NT2/D1 (cell line): ENCODE data around the gene MST1.

Experiments
- DNase-seq: peaks from one replicate; pipeline ENCODE4 v3.0.0-alpha.2; 2011; ENCODE audit warnings: low read depth, low spot score
- H3K27me3 ChIP-seq: 2 replicates; pipeline ENCODE4 v1.6.0; 2011; ENCODE audit warnings: mild to moderate bottlenecking; ENCODE audit not compliant: insufficient read length, insufficient read depth
- H3K36me3 ChIP-seq: 2 replicates; pipeline ENCODE4 v1.6.1; 2011; ENCODE audit warnings: mild to moderate bottlenecking, low read length, mixed read lengths; ENCODE audit not compliant: insufficient read depth, insufficient read length
- H3K4me1 ChIP-seq: 2 replicates; pipeline ENCODE4 v1.5.1; 2011; ENCODE audit not compliant: insufficient read depth, insufficient read length
- H3K4me3 ChIP-seq: 2 replicates; pipeline ENCODE4 v1.5.1; 2011; ENCODE audit warnings: low read depth; ENCODE audit not compliant: insufficient read length
- H3K9ac ChIP-seq: 2 replicates; pipeline ENCODE4 v1.6.0; 2011; ENCODE audit warnings: low read depth; ENCODE audit not compliant: insufficient read length
- H3K9me3 ChIP-seq: 2 replicates; pipeline ENCODE4 v1.5.1; 2011; ENCODE audit warnings: mild to moderate bottlenecking, low read length; ENCODE audit not compliant: insufficient read depth
- SUZ12 ChIP-seq: IDR thresholded peaks from 2 replicates; pipeline ENCODE4 v1.6.1; 2011; ENCODE audit not compliant: insufficient read length, insufficient read depth; ENCODE audit errors: extremely low read depth
- YY1 ChIP-seq: IDR thresholded peaks from 2 replicates; pipeline ENCODE4 v1.6.1; 2011; ENCODE audit not compliant: insufficient read length, insufficient read depth
- ZNF274 ChIP-seq: IDR thresholded peaks from 2 replicates; pipeline ENCODE4 v1.6.1; 2011; ENCODE audit warnings: mild to moderate bottlenecking, low read depth, low read length

Gene MST1

GRCh38 chr3:49650177-49650576 is 39.1 kb downstream of the MST1 start:
- no peaks in the 10 kb centered on the region for H3K27me3 ChIP-seq
- H3K36me3 ChIP-seq = no peaks in the 10 kb centered on the region
- H3K4me3 ChIP-seq = no peak overlapping the region
- DNase-seq = no peak
- H3K9ac ChIP-seq = no peak overlapping the region
- H3K4me1 ChIP-seq = peaks cover 5% of the 10 kb centered on the region
- TF ChIP-seq ZNF274 (no peak), SUZ12 (no peak), YY1 (no peak)
- H3K9me3 ChIP-seq = no peaks in the 10 kb centered on the region

- H3K4me1 ChIP-seq = peaks cover 5% of the 10 kb centered on the region
- H3K36me3 ChIP-seq = no peaks in the 10 kb centered on the region
- no peaks in the 10 kb centered on the region for H3K9me3 ChIP-seq
- no peak for DNase-seq
- H3K9ac ChIP-seq = no peak overlapping the region
- TF ChIP-seq ZNF274 (no peak), SUZ12 (no peak), YY1 (no peak)
- no peak overlapping the region for H3K4me3 ChIP-seq
- no peaks in the 10 kb centered on the region for H3K27me3 ChIP-seq
Measured at GRCh38 chr3:49649576-49649975, 39.7 kb downstream of the MST1 start.

- H3K27me3 ChIP-seq = no peaks in the 10 kb centered on the region
- no peak overlapping the region for H3K9ac ChIP-seq
- DNase-seq = no peak
- no peak for TF ChIP-seq YY1
- TF ChIP-seq ZNF274 = no peak
- TF ChIP-seq SUZ12 = no peak
- H3K4me1 ChIP-seq = peaks cover 5% of the 10 kb centered on the region
- no peak overlapping the region for H3K4me3 ChIP-seq
- H3K9me3 ChIP-seq = no peaks in the 10 kb centered on the region
- no peaks in the 10 kb centered on the region for H3K36me3 ChIP-seq
Measured at GRCh38 chr3:49648354-49649019, 40.8 kb downstream of the MST1 start.

- no peak for DNase-seq
- H3K4me1 ChIP-seq = peaks cover 5% of the 10 kb centered on the region
- TF ChIP-seq YY1 (no peak), ZNF274 (no peak), SUZ12 (no peak)
- H3K9ac ChIP-seq = no peak overlapping the region
- no peaks in the 10 kb centered on the region for H3K9me3 ChIP-seq
- no peak overlapping the region for H3K4me3 ChIP-seq
- H3K27me3 ChIP-seq = no peaks in the 10 kb centered on the region
- no peaks in the 10 kb centered on the region for H3K36me3 ChIP-seq
Measured at GRCh38 chr3:49647741-49648140, 41.5 kb downstream of the MST1 start.

- no peak overlapping the region for H3K4me3 ChIP-seq
- TF ChIP-seq SUZ12 = no peak
- no peak for TF ChIP-seq ZNF274
- no peak for TF ChIP-seq YY1
- DNase-seq = no peak
- no peaks in the 10 kb centered on the region for H3K36me3 ChIP-seq
- H3K9ac ChIP-seq = no peak overlapping the region
- H3K9me3 ChIP-seq = no peaks in the 10 kb centered on the region
- no peaks in the 10 kb centered on the region for H3K27me3 ChIP-seq
- H3K4me1 ChIP-seq = peaks cover 5% of the 10 kb centered on the region
Measured at GRCh38 chr3:49646236-49646635, 43.0 kb downstream of the MST1 start.

- no peaks in the 10 kb centered on the region for H3K36me3 ChIP-seq
- H3K4me3 ChIP-seq = no peak overlapping the region
- H3K9me3 ChIP-seq = no peaks in the 10 kb centered on the region
- TF ChIP-seq YY1 (no peak), ZNF274 (no peak), SUZ12 (no peak)
- no peaks in the 10 kb centered on the region for H3K27me3 ChIP-seq
- peaks cover 2% of the 10 kb centered on the region for H3K4me1 ChIP-seq
- no peak overlapping the region for H3K9ac ChIP-seq
- DNase-seq = no peak
Measured at GRCh38 chr3:49644684-49645083, 44.6 kb downstream of the MST1 start.

- Histone ChIP-seq H3K9ac (no peak overlapping the region), H3K4me1 (peaks cover 3% of the 10 kb centered on the region), H3K36me3 (no peaks in the 10 kb centered on the region), H3K4me3 (no peak overlapping the region), H3K27me3 (no peaks in the 10 kb centered on the region), H3K9me3 (no peaks in the 10 kb centered on the region)
- no peak for TF ChIP-seq ZNF274
- no peak for TF ChIP-seq SUZ12
- no peak for TF ChIP-seq YY1
- DNase-seq = no peak
Measured at GRCh38 chr3:49642708-49643145, 46.5 kb downstream of the MST1 start.

GRCh38 chr3:49641921-49642707 is 47.2 kb downstream of the MST1 start:
- DNase-seq = no peak
- Histone ChIP-seq H3K4me1 (peaks cover 3% of the 10 kb centered on the region), H3K9ac (no peak overlapping the region), H3K36me3 (no peaks in the 10 kb centered on the region), H3K9me3 (no peaks in the 10 kb centered on the region), H3K27me3 (no peaks in the 10 kb centered on the region), H3K4me3 (no peak overlapping the region)
- TF ChIP-seq YY1 (no peak), ZNF274 (no peak), SUZ12 (no peak)
